ENCODE results near the gene CFAP221. TPM values are rescaled to one million over a fixed set of nuclear protein-coding genes. Genes with fewer than 3 reads are reported as not detected.
A peak's percentile ranks its signal among the peaks of the same experiment; 100 is the strongest.

Gene CFAP221
- total RNA-seq, 2 donors from 2014 or later = 0.56 TPM; not detected in 1

GRCh38 chr2:119512946-119513345 lies 31.3 kb upstream of the CFAP221 start:
- Histone ChIP-seq H3K4me3 (no peak overlapping the region), H3K27me3 (replicated peaks; ENCODE audit: insufficient read depth) (no peaks in the 10 kb centered on the region), H3K4me1 (ENCODE audit: control insufficient read depth in 1 of 2, low read depth in 2 of 2) (no peaks in the 10 kb centered on the region), H3K36me3 (no peaks in the 10 kb centered on the region), H3K27ac (no peak overlapping the region), H3K9me3 (no peaks in the 10 kb centered on the region)
- DNase-seq (ENCODE audit: low spot score) (no peak), ATAC-seq (ENCODE audit: insufficient number of reproducible peaks, low FRiP score, low read depth) (no peak)
- TF ChIP-seq CTCF (IDR thresholded peaks at IDR 0.05) = no peak

- H3K27ac ChIP-seq = no peak overlapping the region
- TF ChIP-seq CTCF (IDR thresholded peaks at IDR 0.05) = no peak
- H3K27me3 ChIP-seq (replicated peaks; ENCODE audit: insufficient read depth) = no peaks in the 10 kb centered on the region
- DNase-seq (ENCODE audit: low spot score) (no peak), ATAC-seq (ENCODE audit: insufficient number of reproducible peaks, low FRiP score, low read depth) (no peak)
- no peaks in the 10 kb centered on the region for H3K4me1 ChIP-seq (ENCODE audit: control insufficient read depth in 1 of 2, low read depth in 2 of 2)
- H3K4me3 ChIP-seq = no peak overlapping the region
- H3K9me3 ChIP-seq = no peaks in the 10 kb centered on the region
- no peaks in the 10 kb centered on the region for H3K36me3 ChIP-seq
Measured at GRCh38 chr2:119513832-119514231, 30.4 kb upstream of the CFAP221 start.

GRCh38 chr2:119516121-119516520 lies 28.1 kb upstream of the CFAP221 start:
- H3K36me3 ChIP-seq = no peaks in the 10 kb centered on the region
- H3K9me3 ChIP-seq = no peaks in the 10 kb centered on the region
- no peak for ATAC-seq (ENCODE audit: insufficient number of reproducible peaks, low FRiP score, low read depth)
- no peak for TF ChIP-seq CTCF (IDR thresholded peaks at IDR 0.05)
- H3K27ac ChIP-seq = no peak overlapping the region
- H3K4me1 ChIP-seq (ENCODE audit: control insufficient read depth in 1 of 2, low read depth in 2 of 2) = no peaks in the 10 kb centered on the region
- DNase-seq (ENCODE audit: low spot score) = no peak
- no peaks in the 10 kb centered on the region for H3K27me3 ChIP-seq (replicated peaks; ENCODE audit: insufficient read depth)
- H3K4me3 ChIP-seq = no peak overlapping the region

- no peak overlapping the region for H3K4me3 ChIP-seq
- H3K27ac ChIP-seq = no peak overlapping the region
- no peak for DNase-seq (ENCODE audit: low spot score)
- TF ChIP-seq CTCF (IDR thresholded peaks at IDR 0.05) = peak; percentile 56
- H3K4me1 ChIP-seq (ENCODE audit: control insufficient read depth in 1 of 2, low read depth in 2 of 2) = no peaks in the 10 kb centered on the region
- no peaks in the 10 kb centered on the region for H3K27me3 ChIP-seq (replicated peaks; ENCODE audit: insufficient read depth)
- no peaks in the 10 kb centered on the region for H3K36me3 ChIP-seq
- no peaks in the 10 kb centered on the region for H3K9me3 ChIP-seq
- no peak for ATAC-seq (ENCODE audit: insufficient number of reproducible peaks, low FRiP score, low read depth)
Measured at GRCh38 chr2:119517433-119517832, 26.8 kb upstream of the CFAP221 start.

DNA sequence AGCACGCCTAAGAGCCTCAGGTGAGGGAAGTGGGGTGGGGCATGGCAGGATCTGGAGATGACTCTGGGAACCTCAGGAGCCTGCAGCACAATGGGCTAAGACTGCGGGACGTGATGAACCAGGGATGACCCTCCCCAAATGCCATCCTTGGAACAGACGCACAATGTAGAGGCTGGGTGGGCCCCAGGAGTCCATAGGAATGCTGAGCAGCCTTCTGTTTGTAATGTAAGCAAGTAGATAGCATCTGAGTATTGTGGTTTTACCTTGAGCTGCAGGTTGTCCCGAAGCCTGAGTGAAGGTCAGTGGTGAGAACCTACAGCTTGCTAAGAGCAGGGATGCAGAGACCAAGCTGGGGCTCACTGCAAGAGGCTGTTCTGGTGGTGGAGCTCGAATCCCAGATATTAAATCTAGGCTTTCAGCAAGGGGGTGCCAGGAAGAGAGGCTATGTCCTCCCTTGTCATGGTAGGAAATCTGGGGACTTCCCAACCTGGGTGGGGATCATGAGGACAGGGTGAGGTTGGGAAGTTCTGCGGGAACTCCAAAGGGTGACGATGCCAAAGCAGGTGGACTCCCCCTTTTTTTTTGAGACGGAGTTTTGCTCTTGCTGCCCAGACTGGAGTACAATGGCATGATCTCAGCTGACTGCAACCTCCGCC lies 25.7 kb upstream of the CFAP221 start:
- no peaks in the 10 kb centered on the region for H3K27me3 ChIP-seq (replicated peaks; ENCODE audit: insufficient read depth)
- no peaks in the 10 kb centered on the region for H3K36me3 ChIP-seq
- DNase-seq (ENCODE audit: low spot score) = no peak
- ATAC-seq (ENCODE audit: insufficient number of reproducible peaks, low FRiP score, low read depth) = no peak
- H3K4me1 ChIP-seq (ENCODE audit: control insufficient read depth in 1 of 2, low read depth in 2 of 2) = peaks cover 0 to 2% of the 10 kb centered on the region in 2 donors
- no peaks in the 10 kb centered on the region for H3K9me3 ChIP-seq
- no peak overlapping the region for H3K27ac ChIP-seq
- no peak for TF ChIP-seq CTCF (IDR thresholded peaks at IDR 0.05)
- no peak overlapping the region for H3K4me3 ChIP-seq
